ENCODE measurements around the gene DOCK10. TPM values are rescaled to one million over a fixed set of nuclear protein-coding genes. Genes with fewer than 3 reads are reported as not detected.

The DOCK10 gene
- total and polyA plus RNA-seq, 10 of the 15 experiments (the other 5 are each of a cell fraction or from before 2014, with no cell fraction given): 16.9 to 120 (median 85.5) TPM

DNA sequence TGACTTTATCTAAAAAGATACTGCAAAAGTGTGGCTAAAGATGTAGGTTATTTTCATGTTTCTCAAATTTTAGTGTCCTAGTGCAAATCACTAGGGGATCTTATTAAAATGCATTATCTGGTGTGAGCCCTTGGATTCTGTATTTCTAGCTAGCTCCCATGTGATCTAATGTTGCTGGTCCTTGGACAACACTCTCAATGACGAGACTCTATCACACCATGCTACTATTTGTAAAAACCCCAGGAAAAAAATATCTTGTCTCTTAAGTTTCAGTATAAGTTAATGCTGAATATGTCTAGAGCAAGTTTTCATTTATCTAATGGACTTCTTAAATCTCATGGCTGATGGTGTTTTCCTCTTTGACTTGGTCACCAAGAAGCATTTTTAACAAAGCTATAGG is 5.8 kb downstream of the DOCK10 start:
- no peak overlapping the region for H3K9ac ChIP-seq (ENCODE audit: control insufficient read depth, insufficient read depth, low read length)
- ChIA-PET SMC1A (ENCODE audit: uncharacterized antibody, unreplicated experiment) (interaction anchor here (4.9 kb wide), 1 partner anchor 26 kb away, joined by 53 read pairs; no protein-coding TSS in a partner anchor), POLR2A (interaction anchor here (0.8 kb wide), 1 partner anchor 23 kb away, joined by 3 read pairs; no protein-coding TSS in a partner anchor), RAD21 (ENCODE audit: unreplicated experiment) (interaction anchor here (0.7 to 7.2 kb wide), 2 partner anchors 27 to 33 kb away, joined by 3 to 47 read pairs; no protein-coding TSS in a partner anchor), CTCF (interaction anchor here (1.0 kb wide), 1 partner anchor 14 kb away, joined by 3 read pairs; no protein-coding TSS in a partner anchor)
- H3K79me2 ChIP-seq (ENCODE audit: control insufficient read depth, insufficient read depth, low read length): peaks cover 93% of the 10 kb centered on the region
- H3K9me3 ChIP-seq (replicated peaks; ENCODE audit: control insufficient read depth, insufficient read depth, low read length): no peaks in the 10 kb centered on the region
- H3K27ac ChIP-seq (ENCODE audit: control insufficient read depth, insufficient read depth): no peak overlapping the region
- H3K4me2 ChIP-seq (ENCODE audit: control insufficient read depth, insufficient read depth): 0 out of 2 replicates have a peak overlapping the region, but pooled peaks have one; percentile 4
- 89% methylated on average over 1 of the region's 1 CpG for WGBS (ENCODE audit: insufficient coverage, insufficient replicate concordance, low lambda C conversion rate, missing lambda C conversion rate)
- ATAC-seq (no peak), FAIRE-seq (no peak), DNase-seq (ENCODE audit: low read depth, low spot score) (no peak)
- no peak overlapping the region for H3K4me3 ChIP-seq
- BruUV-seq (replicated peaks): no TSS peak
- no peaks in the 10 kb centered on the region for H4K20me1 ChIP-seq (ENCODE audit: control insufficient read depth, insufficient read depth)
- H3K4me1 ChIP-seq (ENCODE audit: control insufficient read depth, insufficient read depth, low read length): peaks cover 10% of the 10 kb centered on the region
- H2AFZ ChIP-seq (ENCODE audit: control insufficient read depth, low read depth, low read length): no peak overlapping the region
- in situ Hi-C loops (cut with MboI): no loop called here
- no peaks in the 10 kb centered on the region; a peak in 1 of 4 replicates for H3K36me3 ChIP-seq (ENCODE audit: control insufficient read depth in 2 of 2, insufficient read depth in 2 of 2, low read length in 1 of 2)
- intact Hi-C loops (cut with micrococcal nuclease; ENCODE audit: unreplicated experiment): no loop called here
- H3K27me3 ChIP-seq (replicated peaks in 1 of 2; ENCODE audit: control insufficient read depth in 2 of 2, insufficient read depth in 2 of 2, low read length in 1 of 2): no peaks in the 10 kb centered on the region
- TF ChIP-seq SMAD5 (IDR thresholded peaks at IDR 0.05; ENCODE audit: low read depth) (no peak), RB1 (IDR thresholded peaks at IDR 0.05; ENCODE audit: borderline replicate concordance) (no peak)

DNA sequence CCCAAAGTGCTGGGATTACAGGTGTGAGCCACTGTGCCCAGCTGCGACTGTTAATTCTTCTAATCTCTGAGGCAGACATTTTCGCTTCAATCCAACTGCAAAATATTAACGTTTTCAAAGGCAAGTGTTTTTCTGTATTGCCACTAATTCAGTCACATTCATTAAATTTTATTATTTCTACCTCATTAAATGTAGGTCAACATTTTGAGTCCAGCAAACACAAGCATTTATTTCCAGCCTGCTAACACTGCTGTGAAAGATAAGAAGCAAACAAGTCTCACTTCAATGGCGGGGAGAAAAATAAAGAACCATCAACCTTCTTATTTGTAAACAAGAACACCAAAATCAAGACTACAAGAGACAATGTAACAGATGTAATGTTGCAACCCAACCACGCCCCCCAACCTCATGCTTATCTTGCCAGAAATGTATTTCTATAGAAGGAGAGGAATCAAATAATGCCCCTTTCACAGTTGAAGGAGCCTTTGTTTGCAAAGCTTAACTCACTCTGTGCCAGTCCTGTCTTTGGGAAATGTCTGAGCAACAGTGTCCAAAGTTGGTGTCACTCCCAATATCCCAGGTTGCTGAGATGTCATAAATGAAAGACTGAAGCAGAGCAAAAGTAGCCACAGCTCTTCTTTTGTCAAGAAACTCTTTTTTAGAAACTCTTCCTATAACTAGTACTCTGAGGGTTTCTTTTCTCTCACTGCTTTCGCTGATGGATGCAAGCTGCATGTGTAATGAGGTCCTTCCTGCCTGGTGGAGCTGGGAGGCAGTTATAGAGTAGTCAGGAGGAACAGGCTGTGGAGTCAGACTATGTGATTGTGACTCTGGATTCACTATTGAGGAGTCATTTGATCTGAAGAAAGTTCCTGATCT is 8.6 kb downstream of the DOCK10 start:
- SMC1A ChIA-PET (ENCODE audit: uncharacterized antibody, unreplicated experiment): interaction anchor here (1.3 to 1.7 kb wide), 3 partner anchors 8 to 31 kb away, joined by 3 to 5 read pairs (median 4); no protein-coding TSS in a partner anchor
- WGBS (ENCODE audit: insufficient coverage, insufficient replicate concordance, low lambda C conversion rate, missing lambda C conversion rate): 97% methylated on average over 6 of the region's 6 CpGs
- no peak for ATAC-seq
- no peak for TF ChIP-seq SP1 (IDR thresholded peaks at IDR 0.05; ENCODE audit: low read depth, low read length)
- TF ChIP-seq CREM (IDR thresholded peaks at IDR 0.05; ENCODE audit: low read depth): no peak
- TF ChIP-seq POLR2A (IDR thresholded peaks at IDR 0.05; ENCODE audit: low read depth, low read length): no peak
- TF ChIP-seq, protein P1, sequence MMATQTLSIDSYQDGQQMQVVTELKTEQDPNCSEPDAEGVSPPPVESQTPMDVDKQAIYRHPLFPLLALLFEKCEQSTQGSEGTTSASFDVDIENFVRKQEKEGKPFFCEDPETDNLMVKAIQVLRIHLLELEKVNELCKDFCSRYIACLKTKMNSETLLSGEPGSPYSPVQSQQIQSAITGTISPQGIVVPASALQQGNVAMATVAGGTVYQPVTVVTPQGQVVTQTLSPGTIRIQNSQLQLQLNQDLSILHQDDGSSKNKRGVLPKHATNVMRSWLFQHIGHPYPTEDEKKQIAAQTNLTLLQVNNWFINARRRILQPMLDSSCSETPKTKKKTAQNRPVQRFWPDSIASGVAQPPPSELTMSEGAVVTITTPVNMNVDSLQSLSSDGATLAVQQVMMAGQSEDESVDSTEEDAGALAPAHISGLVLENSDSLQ (IDR thresholded peaks at IDR 0.05): no peak
- no peak for TF ChIP-seq RAD21 (IDR thresholded peaks at IDR 0.05; ENCODE audit: insufficient read depth, low read depth, low read length)
- no peak for TF ChIP-seq RBBP5 (conservative IDR thresholded peaks at IDR 0.05)
- no peak for TF ChIP-seq NRF1 (conservative IDR thresholded peaks at IDR 0.05; ENCODE audit: low read depth, low read length)
- TF ChIP-seq TARDBP (IDR thresholded peaks at IDR 0.05; ENCODE audit: borderline replicate concordance): no peak
- TF ChIP-seq, protein P2, sequence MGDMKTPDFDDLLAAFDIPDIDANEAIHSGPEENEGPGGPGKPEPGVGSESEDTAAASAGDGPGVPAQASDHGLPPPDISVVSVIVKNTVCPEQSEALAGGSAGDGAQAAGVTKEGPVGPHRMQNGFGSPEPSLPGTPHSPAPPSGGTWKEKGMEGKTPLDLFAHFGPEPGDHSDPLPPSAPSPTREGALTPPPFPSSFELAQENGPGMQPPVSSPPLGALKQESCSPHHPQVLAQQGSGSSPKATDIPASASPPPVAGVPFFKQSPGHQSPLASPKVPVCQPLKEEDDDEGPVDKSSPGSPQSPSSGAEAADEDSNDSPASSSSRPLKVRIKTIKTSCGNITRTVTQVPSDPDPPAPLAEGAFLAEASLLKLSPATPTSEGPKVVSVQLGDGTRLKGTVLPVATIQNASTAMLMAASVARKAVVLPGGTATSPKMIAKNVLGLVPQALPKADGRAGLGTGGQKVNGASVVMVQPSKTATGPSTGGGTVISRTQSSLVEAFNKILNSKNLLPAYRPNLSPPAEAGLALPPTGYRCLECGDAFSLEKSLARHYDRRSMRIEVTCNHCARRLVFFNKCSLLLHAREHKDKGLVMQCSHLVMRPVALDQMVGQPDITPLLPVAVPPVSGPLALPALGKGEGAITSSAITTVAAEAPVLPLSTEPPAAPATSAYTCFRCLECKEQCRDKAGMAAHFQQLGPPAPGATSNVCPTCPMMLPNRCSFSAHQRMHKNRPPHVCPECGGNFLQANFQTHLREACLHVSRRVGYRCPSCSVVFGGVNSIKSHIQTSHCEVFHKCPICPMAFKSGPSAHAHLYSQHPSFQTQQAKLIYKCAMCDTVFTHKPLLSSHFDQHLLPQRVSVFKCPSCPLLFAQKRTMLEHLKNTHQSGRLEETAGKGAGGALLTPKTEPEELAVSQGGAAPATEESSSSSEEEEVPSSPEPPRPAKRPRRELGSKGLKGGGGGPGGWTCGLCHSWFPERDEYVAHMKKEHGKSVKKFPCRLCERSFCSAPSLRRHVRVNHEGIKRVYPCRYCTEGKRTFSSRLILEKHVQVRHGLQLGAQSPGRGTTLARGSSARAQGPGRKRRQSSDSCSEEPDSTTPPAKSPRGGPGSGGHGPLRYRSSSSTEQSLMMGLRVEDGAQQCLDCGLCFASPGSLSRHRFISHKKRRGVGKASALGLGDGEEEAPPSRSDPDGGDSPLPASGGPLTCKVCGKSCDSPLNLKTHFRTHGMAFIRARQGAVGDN (IDR thresholded peaks at IDR 0.05): no peak

More for the DNA sequence above, 8.6 kb downstream of the DOCK10 start:
- ChIA-PET CTCF (interaction anchor here (0.6 to 1.6 kb wide), 4 partner anchors 15 to 1938 kb away, joined by 3 to 5 read pairs (median 4); no protein-coding TSS in a partner anchor), POLR2A (interaction anchor here (0.7 kb wide), 1 partner anchor 512 kb away, joined by 3 read pairs; no protein-coding TSS in a partner anchor), RAD21 (ENCODE audit: unreplicated experiment) (interaction anchor here (0.7 to 1.1 kb wide), 2 partner anchors 9 to 631 kb away, joined by 3 read pairs; no protein-coding TSS in a partner anchor)
- Histone ChIP-seq H3K27ac (ENCODE audit: control insufficient read depth, insufficient read depth) (no peak overlapping the region), H2AFZ (ENCODE audit: control insufficient read depth, low read depth, low read length) (no peak overlapping the region), H3K9ac (ENCODE audit: control insufficient read depth, insufficient read depth, low read length) (no peak overlapping the region), H3K4me2 (ENCODE audit: control insufficient read depth, insufficient read depth) (no peak overlapping the region), H3K4me1 (ENCODE audit: control insufficient read depth, insufficient read depth, low read length) (peaks cover 5% of the 10 kb centered on the region), H3K9me3 (replicated peaks; ENCODE audit: control insufficient read depth, insufficient read depth, low read length) (no peaks in the 10 kb centered on the region; the same call in 2 of the 3 replicates), H4K20me1 (ENCODE audit: control insufficient read depth, insufficient read depth) (no peaks in the 10 kb centered on the region), H3K36me3 (ENCODE audit: control insufficient read depth in 2 of 2, insufficient read depth in 2 of 2, low read length in 1 of 2) (peaks cover 0 to 3% of the 10 kb centered on the region in 2 experiments; a peak in 2 of 4 replicates), H3K79me2 (ENCODE audit: control insufficient read depth, insufficient read depth, low read length) (peaks cover 84% of the 10 kb centered on the region), H3K27me3 (replicated peaks in 1 of 2; ENCODE audit: control insufficient read depth in 2 of 2, insufficient read depth in 2 of 2, low read length in 1 of 2) (no peaks in the 10 kb centered on the region), H3K4me3 (no peak overlapping the region)
- DNase-seq (ENCODE audit: low read depth, low spot score): no peak
- in situ Hi-C loops (cut with MboI): no loop called here
- BruUV-seq (replicated peaks): no TSS peak
- FAIRE-seq: no peak
- intact Hi-C loops (cut with micrococcal nuclease; ENCODE audit: unreplicated experiment): no loop called here
